Measurements from ENCODE around the gene EEFSEC.

- TF ChIP-seq CTCF (optimal IDR thresholded peaks at IDR 0.05 in 1 of 3, IDR thresholded peaks at IDR 0.05 in 1 of 3, conservative IDR thresholded peaks at IDR 0.05 in 1 of 3; ENCODE audit: extremely low read depth in 1 of 3, insufficient read depth in 2 of 3, low read length in 3 of 3), result no peak
- no peak for TF ChIP-seq EZH2 (IDR thresholded peaks at IDR 0.05; ENCODE audit: low read length)
These were observed 74.2 kb downstream of the EEFSEC start for GRCh38 chr3:128227507-128227906.
